Right cardiac atrium (tissue), 5 donors: ENCODE results near the gene TMEM242. TPM values are rescaled to one million over a fixed set of nuclear protein-coding genes. Genes with fewer than 3 reads are reported as not detected.
A peak's percentile ranks its signal among the peaks of the same experiment; 100 is the strongest.

Source experiments
- ATAC-seq, 2 donors: fragments of 200-7000 bp; cut with Tn5 transposase; one replicate each; pipeline versions ENCODE4 v1.8.0 to v1.9.1; 2020; ENCODE audit warnings: moderate library complexity in 2 of 2, mild to moderate bottlenecking in 1 of 2
- DNase-seq, 3 donors: peaks; one replicate each; pipeline ENCODE4 v3.0.0-alpha.2; 2020
- H3K27ac ChIP-seq: one replicate; pipeline ENCODE4 v1.5.1; 2013; ENCODE audit warnings: mild to moderate bottlenecking, low read length, control low read depth, moderate library complexity
- H3K27me3 ChIP-seq: one replicate; pipeline ENCODE4 v1.6.1; 2013; ENCODE audit not compliant: control insufficient read depth, insufficient read depth
- H3K4me1 ChIP-seq: one replicate; pipeline ENCODE4 v1.6.1; 2013; ENCODE audit warnings: low read length; ENCODE audit not compliant: control insufficient read depth, insufficient read depth
- H3K4me3 ChIP-seq: one replicate; pipeline ENCODE4 v1.5.1; 2013; ENCODE audit warnings: low read length, control low read depth
- H3K9me3 ChIP-seq: one replicate; pipeline ENCODE4 v1.6.1; 2013; ENCODE audit warnings: low read length; ENCODE audit not compliant: control insufficient read depth
- WGBS: extraction: QIAGEN DNeasy Blood & Tissue Kit; methylation state at CpG from one replicate; pipeline ENCODE4 v1.1.7; 2013; 5-methylcytosine and 5-hydroxymethylcytosine counted together
- intact Hi-C, 4 donors: fragments of 100-400 bp; cut with DNase I; formaldehyde crosslinking; loops; one replicate each; pipeline versions ENCODE4 v1.11.0 to v1.14.0; 2022 to 2023
- polyA plus RNA-seq: library from polyadenylated mRNA; stranded (reverse); fragments of 200-250 nt; gene quantifications from one replicate; pipeline ENCODE4 v1.2.3, GENCODE V29; 2013
- total RNA-seq, 4 donors: library from RNA; stranded (reverse); fragmentation: NEBNext Ultra II Directional; extraction: Animal tissue kit (Norgen Biotek cat#: 25700); gene quantifications; one replicate each; pipeline ENCODE4 v1.2.1, GENCODE V29; 2021
- donor health status: healthy with polysubstance abuse.
- donor health status: DM: no; HTN: yes; CAD: no.
- donor health status: DM: no; HTN: no; CAD: no.
- donor health status: DM: no; HTN: yes; CAD: no; lungs with severe emphysema.
- donor health status: DM: yes; HTN: yes; CAD: no.

The TMEM242 gene
- total and polyA plus RNA-seq, 5 donors, result 11.5 to 14.8 (median 13.0) TPM

GRCh38 chr6:157249826-157250225, 73.5 kb downstream of the TMEM242 start:
- 88% methylated on average over 8 of the region's 8 CpGs for WGBS
- intact Hi-C loops, result no loop called here
- H3K4me1 ChIP-seq, result no peaks in the 10 kb centered on the region
- no peak overlapping the region for H3K4me3 ChIP-seq
- ATAC-seq (no peak), DNase-seq (no peak)
- H3K27ac ChIP-seq, result no peak overlapping the region
- no peaks in the 10 kb centered on the region for H3K27me3 ChIP-seq
- H3K9me3 ChIP-seq, result no peaks in the 10 kb centered on the region

GRCh38 chr6:157248264-157248663, 75.1 kb downstream of the TMEM242 start:
- 61% methylated on average over 1 of the region's 1 CpG for WGBS
- ATAC-seq, result no peak
- H3K27ac ChIP-seq, result no peak overlapping the region
- no peaks in the 10 kb centered on the region for H3K4me1 ChIP-seq
- no peaks in the 10 kb centered on the region for H3K9me3 ChIP-seq
- intact Hi-C loops, result no loop called here
- no peak overlapping the region for H3K4me3 ChIP-seq
- H3K27me3 ChIP-seq, result no peaks in the 10 kb centered on the region
- no peak for DNase-seq

- H3K27ac ChIP-seq, result no peak overlapping the region
- H3K9me3 ChIP-seq, result no peaks in the 10 kb centered on the region
- no peaks in the 10 kb centered on the region for H3K27me3 ChIP-seq
- H3K4me1 ChIP-seq, result no peaks in the 10 kb centered on the region
- H3K4me3 ChIP-seq, result no peak overlapping the region
- intact Hi-C loops, result no loop called here
- ATAC-seq (no peak), DNase-seq (no peak)
- WGBS, result 91% methylated on average over 14 of the region's 14 CpGs
Observed at GRCh38 chr6:157246771-157247484, 76.4 kb downstream of the TMEM242 start.

GRCh38 chr6:157246048-157246630, 77.2 kb downstream of the TMEM242 start:
- DNase-seq (peak in 2 of 3 donors; percentile 55 to 65), ATAC-seq (peak; percentile 40 to 42)
- no peak overlapping the region for H3K27ac ChIP-seq

GRCh38 chr6:157245436-157245835, 77.9 kb downstream of the TMEM242 start:
- ATAC-seq, result no peak
- Histone ChIP-seq H3K4me3 (no peak overlapping the region), H3K27ac (no peak overlapping the region), H3K4me1 (no peaks in the 10 kb centered on the region), H3K9me3 (no peaks in the 10 kb centered on the region), H3K27me3 (no peaks in the 10 kb centered on the region)
- intact Hi-C loops, result no loop called here
- WGBS, result 73% methylated on average over 13 of the region's 13 CpGs
- DNase-seq, result peak in 1 of 3 donors; percentile 46

More at GRCh38 chr6:157246048-157246630, 77.2 kb downstream of the TMEM242 start:
- H3K27me3 ChIP-seq, result no peaks in the 10 kb centered on the region
- 88% methylated on average over 21 of the region's 21 CpGs for WGBS
- H3K4me3 ChIP-seq, result no peak overlapping the region
- no peaks in the 10 kb centered on the region for H3K9me3 ChIP-seq
- no peaks in the 10 kb centered on the region for H3K4me1 ChIP-seq
- intact Hi-C loops, result no loop called here

- ATAC-seq, result no peak
- no peak for DNase-seq
- intact Hi-C loops, result no loop called here
- Histone ChIP-seq H3K4me3 (no peak overlapping the region), H3K9me3 (no peaks in the 10 kb centered on the region), H3K27ac (peak overlapping the region; percentile 56), H3K27me3 (no peaks in the 10 kb centered on the region), H3K4me1 (peaks cover 2% of the 10 kb centered on the region)
- WGBS, result 78% methylated on average over 4 of the region's 4 CpGs
Observed at GRCh38 chr6:157244780-157245179, 78.5 kb downstream of the TMEM242 start.

GRCh38 chr6:157244175-157244574, 79.1 kb downstream of the TMEM242 start:
- ATAC-seq, result peak; percentile 35 to 55
- Histone ChIP-seq H3K4me3 (no peak overlapping the region), H3K27ac (no peak overlapping the region), H3K9me3 (no peaks in the 10 kb centered on the region), H3K4me1 (peaks cover 2% of the 10 kb centered on the region), H3K27me3 (no peaks in the 10 kb centered on the region)
- DNase-seq, result no peak
- intact Hi-C loops, result no loop called here
- WGBS, result 35% methylated on average over 4 of the region's 4 CpGs

GRCh38 chr6:157242791-157243190, 80.5 kb downstream of the TMEM242 start:
- ATAC-seq (no peak), DNase-seq (no peak)
- Histone ChIP-seq H3K9me3 (no peaks in the 10 kb centered on the region), H3K4me3 (no peak overlapping the region), H3K4me1 (peaks cover 2% of the 10 kb centered on the region), H3K27ac (no peak overlapping the region), H3K27me3 (no peaks in the 10 kb centered on the region)
- intact Hi-C loops, result no loop called here
- WGBS, result 94% methylated on average over 6 of the region's 6 CpGs

- H3K4me3 ChIP-seq, result no peak overlapping the region
Observed at GRCh38 chr6:157240960-157241311, 82.4 kb downstream of the TMEM242 start.

GRCh38 chr6:157240059-157240959, 83.0 kb downstream of the TMEM242 start:
- H3K4me1 ChIP-seq, result peaks cover 2% of the 10 kb centered on the region
- H3K9me3 ChIP-seq, result no peaks in the 10 kb centered on the region
- 42% methylated on average over 28 of the region's 28 CpGs for WGBS
- ATAC-seq (peak; percentile 44 to 47), DNase-seq (peak; percentile 68 to 82 (median 80))
- peak overlapping the region; percentile 0 for H3K4me3 ChIP-seq
- intact Hi-C loops, result no loop called here
- no peak overlapping the region for H3K27ac ChIP-seq
- H3K27me3 ChIP-seq, result no peaks in the 10 kb centered on the region

More at GRCh38 chr6:157240960-157241311, 82.4 kb downstream of the TMEM242 start:
- no peaks in the 10 kb centered on the region for H3K9me3 ChIP-seq
- intact Hi-C loops, result no loop called here
- H3K27ac ChIP-seq, result no peak overlapping the region
- peaks cover 2% of the 10 kb centered on the region for H3K4me1 ChIP-seq
- ATAC-seq (no peak), DNase-seq (no peak)
- H3K27me3 ChIP-seq, result no peaks in the 10 kb centered on the region
- 90% methylated on average over 10 of the region's 10 CpGs for WGBS

- Histone ChIP-seq H3K27ac (no peak overlapping the region), H3K27me3 (no peaks in the 10 kb centered on the region), H3K9me3 (no peaks in the 10 kb centered on the region), H3K4me1 (peaks cover 2% of the 10 kb centered on the region), H3K4me3 (no peak overlapping the region)
- DNase-seq (no peak), ATAC-seq (no peak)
- 73% methylated on average over 12 of the region's 12 CpGs for WGBS
- intact Hi-C loops, result loop anchor here in 1 of 4 donors (5.0 kb wide), 1 partner anchor 33 kb away; no protein-coding TSS in a partner anchor
Observed at GRCh38 chr6:157239671-157240058, 83.7 kb downstream of the TMEM242 start.
